Stimulated activated CD4-positive, alpha-beta T cell treated with anti-CD3 and anti-CD28 coated beads, Interleukin-4, amount 100 ng/mL, for 48 hours (primary cell): ENCODE results near the gene IP6K3.

ENCODE experiments used
- DNase-seq, 2 donors: peaks; one replicate each; pipeline ENCODE4 v3.0.0-alpha.2; 2020; ENCODE audit warnings: low read depth in 2 of 2

Gene IP6K3

DNA sequence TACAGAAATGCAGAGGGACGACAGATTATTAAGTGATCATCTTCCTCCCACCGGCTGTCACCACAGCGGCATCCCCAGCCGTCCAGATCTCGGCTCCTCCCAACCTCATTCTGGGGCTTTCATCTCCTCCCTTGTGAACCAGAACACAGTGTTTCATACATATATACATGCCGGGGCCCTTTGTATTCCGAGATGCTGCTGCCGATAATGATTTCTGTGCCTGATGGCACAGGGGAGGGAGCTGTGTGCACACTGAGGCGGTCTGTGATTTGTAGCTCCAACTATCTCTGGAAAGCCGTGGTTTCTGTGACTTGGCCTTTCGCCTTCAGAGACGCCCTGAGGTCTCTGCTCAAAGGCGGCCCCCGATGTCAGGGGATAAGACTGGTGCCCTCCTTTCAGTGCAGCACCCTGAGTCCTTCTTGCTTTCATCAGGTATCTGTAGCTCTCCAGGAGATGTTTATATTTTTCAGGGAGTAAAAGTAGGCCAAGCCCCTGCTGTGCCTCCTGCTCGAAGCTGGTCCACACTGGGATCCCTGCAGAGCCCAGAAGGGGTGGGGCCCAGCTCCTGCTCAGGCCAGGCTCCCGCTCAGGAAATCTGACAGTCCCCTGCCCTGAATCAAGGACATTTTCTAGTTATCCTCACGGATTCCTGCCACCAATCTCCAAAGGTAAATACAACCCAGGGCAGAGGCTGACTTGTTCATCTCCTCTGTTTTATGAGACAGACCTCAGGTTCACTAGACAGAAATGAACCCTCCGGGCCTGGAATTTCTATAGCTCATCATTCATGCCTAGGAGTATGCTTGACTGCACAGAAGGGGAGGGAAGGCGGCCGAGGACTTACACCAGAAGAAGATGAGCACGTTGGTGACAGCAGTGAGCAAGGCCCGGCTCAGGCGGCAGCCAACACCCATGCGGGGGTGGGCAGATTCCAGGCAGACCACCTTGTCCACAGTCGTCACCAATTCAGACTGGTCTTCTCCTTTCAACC, 31.0 kb upstream of the IP6K3 start:
- no peak for DNase-seq

DNA sequence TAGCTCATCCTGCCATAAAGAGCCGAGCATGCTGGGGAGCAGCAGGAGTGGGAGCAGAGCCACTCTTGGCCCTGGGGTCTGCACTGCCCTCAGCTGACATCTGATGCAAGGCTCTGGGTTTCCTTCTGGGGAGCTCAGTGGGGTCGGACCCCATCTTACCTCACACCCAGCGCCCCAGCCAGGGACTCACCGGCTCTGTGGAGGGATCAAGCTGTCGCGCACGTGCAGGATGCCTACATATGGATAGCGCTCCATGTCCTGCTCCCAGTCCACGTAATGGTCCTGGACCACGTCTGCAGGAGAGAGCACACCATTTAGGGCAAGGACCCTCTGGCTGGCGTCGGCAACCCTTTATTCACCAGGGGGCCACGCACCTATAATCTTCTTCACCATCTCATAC, 30.1 kb upstream of the IP6K3 start:
- no peak for DNase-seq

DNA sequence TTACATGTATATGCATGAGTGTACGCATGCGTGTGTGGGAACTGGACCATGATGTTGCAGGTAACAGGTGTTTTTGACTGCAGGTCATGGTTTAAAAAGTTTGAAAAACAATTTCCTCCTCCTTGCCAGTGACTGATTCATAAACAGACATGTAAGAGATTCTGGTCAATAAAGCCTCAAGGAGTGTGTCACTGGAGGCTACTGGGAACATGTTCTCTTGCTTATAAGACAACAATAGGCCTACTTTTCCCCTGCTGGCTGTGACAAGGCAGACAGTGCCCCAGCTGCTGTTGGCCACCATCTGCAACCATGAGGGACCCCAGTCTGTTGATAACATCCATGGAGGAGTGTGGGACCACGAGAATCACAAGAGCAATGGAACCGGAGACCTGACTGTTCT, 29.5 kb upstream of the IP6K3 start:
- DNase-seq = no peak

DNA sequence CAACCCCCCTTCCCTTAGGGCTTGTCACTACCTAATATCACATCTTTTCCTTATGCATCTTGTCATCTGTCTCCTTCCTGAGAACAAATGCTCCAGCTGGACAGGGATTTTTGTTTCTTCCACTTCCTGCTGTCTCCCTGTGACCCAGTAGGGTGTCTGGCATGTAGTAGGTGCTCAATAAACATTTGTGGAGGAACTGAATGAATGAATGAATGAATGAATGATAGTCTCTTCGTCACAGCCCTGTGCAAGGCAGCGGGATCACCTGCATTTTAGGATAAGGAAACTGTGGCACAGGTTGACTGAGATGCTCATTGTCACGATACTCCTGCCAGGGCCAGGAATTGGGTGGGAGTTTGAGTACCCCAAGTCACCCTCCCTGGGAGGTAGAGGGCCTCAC, 28.1 kb upstream of the IP6K3 start:
- no peak for DNase-seq

DNA sequence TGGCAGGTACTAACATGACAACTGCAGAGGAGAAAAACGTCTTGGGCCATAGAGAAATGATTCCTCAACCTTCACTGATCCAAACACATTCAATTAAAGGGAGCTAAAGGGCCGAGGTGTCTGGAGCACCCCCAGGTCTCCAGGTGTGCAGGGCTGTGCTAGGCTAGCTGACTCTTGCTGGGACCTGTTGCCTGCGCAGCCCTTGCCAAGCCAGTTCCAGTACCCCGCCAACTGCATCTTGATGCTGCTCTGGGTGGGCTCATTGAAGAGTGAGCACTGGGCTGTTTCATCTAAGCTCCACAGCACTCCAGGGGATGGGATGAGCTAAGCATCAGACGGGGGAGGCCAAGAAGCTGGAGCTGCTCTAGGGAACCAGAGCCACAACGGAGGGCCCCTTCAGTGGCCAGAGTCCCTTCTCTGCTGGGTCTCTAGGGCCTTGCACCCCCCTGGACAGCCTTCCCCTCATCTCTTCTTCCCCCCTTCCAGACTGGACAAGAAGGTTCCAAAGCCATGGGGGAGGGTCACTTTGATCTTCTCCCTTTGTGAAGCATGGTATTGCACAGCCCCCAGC, 26.3 kb upstream of the IP6K3 start:
- DNase-seq = no peak

DNA sequence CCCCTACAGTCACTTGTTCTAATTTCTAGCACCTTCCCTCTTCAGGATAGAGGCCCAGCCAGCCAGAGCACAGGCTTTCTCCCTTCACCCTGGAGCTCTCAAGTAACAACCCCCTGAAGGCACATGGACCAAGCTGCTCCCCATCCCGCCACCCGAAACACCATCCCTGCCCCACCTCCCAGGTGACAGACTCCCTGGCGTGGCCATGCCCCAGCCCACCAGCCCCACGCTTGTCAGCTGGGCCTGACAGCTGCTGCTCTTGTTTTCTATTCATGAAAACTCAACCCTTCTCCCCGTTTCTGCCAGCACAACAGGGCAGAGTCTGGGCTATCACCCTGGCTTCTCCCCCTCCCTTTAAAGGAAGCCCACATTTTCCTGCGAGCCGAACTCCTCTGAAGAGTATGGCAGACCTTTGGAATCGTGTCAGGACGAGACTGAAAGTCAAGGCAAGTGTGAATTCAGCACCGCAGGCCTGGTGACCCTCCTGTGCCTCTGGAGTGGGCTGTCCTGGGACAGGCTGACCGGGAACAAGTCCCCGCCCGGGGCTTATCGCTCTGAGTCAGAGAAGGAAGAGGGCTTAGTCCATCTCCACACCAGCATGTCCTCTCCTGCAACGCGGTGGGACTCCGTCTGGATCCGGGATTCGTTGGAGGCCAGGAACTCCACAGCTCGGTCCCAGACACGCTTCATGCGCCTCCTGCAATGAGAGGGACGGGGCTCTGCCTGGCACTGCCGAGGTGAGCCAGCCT, 25.6 kb upstream of the IP6K3 start:
- DNase-seq = no peak

DNA sequence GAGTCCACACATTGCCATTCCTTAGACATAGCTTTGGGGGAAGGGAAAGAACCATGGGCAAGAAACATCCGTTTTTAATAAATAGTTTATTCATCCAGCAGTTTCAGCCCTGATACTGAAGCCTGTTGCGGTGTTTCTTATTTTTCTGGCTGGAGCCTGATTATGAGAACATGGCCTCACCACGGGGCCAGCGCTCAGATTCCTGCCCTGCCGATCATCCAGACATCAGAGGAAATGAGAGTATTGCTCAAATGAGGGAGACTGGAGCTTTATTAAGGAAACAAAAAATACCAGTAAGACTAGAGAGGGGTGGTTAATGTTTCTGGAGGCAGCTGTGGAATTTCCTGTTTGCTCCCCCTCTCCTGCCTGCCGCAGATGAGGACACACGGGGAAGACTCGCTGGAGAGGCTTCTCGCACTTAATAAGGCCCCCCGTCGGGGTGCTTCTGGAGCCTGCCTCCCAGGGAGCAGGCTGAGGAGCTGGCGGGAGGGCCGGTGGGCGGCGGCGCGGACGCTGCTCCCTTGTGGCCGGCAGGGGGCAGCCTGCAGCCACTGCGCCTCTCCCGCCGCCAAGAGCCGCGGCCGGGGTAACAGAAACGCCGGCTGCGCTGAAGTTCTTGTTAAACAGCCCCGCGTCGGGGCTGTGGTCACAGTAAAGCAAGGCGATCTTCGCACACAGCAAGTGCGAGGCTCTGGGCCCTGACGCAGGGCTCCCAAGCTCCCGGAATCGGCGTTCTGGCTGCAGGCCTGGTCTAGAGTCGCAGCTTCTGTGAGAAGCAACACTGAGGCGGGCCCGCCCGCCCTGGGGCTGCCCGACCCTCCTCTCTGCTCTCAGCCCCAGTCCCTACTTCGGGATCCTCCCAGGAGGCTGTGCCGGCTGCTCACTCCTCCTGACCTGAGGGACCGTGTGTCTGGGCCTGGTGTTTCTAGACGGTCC, 24.7 kb upstream of the IP6K3 start:
- DNase-seq = peak; percentile 45 to 60

DNA sequence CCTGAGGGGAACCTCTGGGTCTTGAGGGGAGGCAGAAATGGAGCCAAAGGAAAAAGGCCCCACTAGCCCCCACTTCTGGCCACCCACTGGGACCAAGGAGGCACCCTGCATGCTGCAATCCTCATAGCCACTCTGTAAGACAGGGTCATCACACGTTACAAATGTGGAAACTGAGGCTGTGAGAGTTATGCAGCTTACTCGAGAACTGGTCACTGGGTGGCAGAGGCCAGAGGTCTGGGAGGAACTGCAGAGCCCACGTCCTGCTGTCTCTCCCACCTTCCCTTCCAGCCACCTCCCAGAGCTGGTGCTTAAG, 24.1 kb upstream of the IP6K3 start:
- DNase-seq = no peak

DNA sequence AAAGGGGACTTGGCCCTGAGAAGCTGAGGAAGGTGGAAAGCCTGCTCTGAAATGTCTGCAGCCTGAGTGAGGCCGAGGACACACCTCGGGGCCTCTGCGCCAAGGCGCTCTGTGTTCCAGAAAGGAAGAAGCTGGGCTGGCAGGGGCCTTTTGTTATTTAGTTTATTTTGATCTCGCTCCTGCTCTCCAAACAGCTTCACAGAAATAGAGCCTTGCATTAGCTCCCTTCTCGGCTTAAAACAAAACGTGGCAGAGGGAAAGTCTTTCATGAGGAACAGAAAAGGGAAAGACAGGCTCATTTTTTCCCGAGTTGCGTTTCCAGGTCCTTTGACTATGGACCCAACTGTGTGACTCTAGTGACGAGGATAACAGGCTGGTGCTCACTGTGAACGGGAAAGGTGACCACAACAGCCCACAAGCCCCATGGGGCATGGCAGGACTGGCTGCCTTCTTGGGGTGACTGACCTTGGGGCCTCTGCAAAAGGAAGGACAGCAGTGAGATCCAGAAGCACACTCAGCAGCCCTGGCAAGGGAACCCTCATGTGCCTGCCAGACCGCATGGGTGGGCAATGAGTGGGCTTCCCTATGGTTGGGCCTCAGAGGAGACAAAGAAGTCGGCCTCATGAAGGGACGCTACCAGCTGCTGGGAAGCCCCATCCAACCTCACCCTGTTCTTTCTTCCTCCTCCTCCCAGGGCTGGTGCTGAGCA, 23.6 kb upstream of the IP6K3 start:
- no peak for DNase-seq

DNA sequence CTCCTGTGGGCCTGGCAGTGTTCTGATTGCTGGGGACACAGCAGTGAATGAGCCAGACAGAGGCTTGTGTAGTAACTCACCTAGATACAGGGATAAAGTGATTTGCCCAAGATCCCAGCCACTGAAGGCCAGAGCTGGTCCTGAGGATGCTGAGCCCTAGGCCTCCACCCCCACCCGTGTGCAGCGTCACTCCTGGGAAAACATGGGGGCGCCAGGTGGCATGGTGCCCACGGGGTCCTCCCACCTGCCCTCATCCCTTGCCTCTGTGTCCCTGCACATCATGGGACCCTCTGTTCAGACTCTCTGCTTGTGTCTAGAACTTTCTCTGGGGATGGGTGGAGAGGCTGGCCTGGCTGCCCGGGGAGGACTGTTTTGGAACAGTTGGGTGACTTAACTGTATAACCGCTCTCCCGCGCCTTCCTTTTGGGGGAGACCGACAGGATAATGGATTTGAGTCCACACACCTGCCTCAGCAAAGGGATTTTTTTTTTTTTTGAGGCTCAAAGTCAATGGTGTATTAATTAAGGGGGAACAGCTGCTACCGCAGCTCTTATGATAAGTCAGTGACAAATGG, 22.6 kb upstream of the IP6K3 start:
- no peak for DNase-seq

DNA sequence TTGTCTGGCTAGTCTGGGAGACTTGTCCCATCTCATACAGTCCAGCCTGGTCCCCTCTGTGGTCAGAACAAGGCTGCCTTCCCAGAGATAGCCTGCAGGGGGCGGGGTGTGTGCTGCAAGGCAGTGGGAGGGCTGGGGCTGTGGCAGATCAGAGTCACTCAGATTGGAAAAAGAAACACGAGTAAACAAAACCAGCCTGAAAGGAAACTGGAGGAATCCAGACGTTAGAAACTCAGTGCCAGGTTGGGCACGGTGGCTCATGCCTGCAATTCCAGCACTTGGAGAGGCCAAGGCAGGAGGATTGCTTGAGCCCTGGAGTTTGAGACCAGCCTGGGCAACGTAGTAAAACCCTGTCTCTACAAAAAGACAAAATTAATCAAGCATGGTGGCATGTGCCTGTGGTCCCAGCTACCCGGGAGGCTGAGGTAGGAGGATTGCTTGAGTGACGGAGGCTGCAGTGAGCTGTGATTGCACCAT, 22.0 kb upstream of the IP6K3 start:
- peak; percentile 71 to 80 for DNase-seq

DNA sequence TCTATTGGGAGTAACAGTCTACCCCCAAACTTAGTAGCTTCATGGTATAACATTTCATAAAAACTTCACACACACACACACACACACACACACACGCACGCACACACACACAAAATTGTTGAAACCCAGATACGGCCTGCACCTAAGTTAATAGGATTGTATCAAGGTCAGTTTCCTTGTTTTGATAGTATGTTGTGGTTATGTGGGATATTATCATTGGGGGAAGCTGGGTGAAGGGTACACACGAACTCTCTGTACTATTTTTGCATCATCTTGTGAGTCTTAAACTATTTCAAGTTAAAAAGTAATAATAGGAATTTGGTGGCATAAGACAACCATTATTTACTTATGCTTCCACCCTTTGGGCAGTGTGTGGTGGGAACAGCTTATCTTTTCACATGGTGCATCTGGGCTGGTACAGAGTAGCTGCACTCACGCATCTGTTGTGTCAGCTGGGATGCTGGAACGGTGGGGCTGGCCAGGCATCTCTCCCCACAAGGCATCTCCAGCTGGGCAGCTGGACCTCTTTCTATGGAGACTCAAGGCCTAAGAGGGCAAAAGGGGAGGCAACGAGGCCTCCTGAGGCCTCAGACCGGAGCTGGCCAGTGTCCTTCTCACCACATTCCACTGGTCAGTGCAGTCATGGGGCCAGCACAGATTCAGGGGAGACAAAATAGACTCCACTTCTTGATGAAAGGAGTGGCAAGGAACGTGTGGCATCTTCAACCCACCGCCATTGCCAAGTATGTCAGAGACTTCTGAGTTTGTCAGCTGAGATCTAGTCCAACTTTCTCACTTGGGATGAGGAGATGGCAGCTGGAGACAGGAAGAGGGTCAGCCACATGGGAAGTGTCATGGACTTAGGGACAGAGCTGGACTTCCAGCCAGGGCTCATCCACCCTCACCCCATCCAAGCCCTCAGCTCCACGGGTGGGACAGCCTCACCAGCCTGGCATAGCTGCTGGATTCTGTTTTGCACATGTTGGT, 20.5 kb upstream of the IP6K3 start:
- DNase-seq = no peak

DNA sequence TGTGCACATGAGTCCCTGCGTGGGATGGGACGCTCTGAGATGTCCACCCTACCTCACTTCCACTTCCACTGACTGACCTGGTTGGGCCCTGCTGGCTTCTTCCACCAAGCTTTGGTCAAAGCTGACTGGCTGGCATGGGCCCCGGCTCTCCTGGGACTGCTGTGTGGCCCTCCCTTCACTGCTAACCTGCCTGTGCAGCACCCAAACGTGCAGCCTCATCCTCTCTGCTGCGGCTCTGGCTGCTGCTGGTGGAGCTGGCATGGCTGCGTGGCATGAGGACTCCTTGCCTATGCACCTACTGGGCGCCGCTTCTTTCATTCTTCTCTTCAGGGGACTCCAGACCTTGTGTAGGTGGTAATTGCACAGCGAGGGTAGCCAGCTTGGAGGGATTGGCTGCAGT, 18.7 kb upstream of the IP6K3 start:
- DNase-seq = no peak

DNA sequence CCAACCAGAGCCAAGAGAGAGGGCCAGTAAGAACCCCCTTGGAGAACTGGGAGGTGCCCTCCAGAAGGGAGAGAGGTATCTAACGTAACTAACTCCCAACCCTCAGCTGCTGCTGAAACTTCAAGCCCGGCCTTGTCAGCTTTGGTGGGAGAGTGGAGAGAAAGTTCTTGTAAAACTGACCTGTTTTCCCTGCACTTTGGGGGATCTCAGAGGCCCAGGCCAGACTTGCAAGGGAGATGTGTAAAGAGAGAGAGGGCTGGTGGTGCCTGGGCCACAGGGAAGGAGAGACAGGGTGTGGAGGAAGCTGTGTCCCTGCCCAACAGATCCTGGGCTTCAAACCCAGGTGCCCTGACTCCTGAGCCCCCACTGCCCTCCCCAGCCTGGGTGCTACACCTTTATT, 17.3 kb upstream of the IP6K3 start:
- no peak for DNase-seq

DNA sequence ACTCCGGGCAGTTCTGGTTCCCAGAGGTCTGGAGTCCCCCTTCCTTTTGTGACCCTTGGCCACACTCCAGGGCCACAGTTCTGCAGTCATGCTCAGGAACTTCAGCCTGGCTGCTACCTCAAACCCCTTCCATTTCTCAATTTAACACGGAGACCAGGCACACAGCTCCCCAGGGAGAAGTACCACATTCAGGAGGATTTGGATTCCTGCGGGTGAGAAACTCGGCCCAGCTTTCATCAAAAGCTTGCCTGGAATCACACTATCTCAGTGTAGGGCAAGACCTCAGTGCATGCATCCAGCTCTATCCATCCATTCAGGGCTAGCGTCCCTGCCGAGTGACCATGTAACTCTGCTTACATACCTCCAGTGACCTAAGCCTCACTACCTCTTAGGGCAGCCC, 16.8 kb upstream of the IP6K3 start:
- DNase-seq = no peak

DNA sequence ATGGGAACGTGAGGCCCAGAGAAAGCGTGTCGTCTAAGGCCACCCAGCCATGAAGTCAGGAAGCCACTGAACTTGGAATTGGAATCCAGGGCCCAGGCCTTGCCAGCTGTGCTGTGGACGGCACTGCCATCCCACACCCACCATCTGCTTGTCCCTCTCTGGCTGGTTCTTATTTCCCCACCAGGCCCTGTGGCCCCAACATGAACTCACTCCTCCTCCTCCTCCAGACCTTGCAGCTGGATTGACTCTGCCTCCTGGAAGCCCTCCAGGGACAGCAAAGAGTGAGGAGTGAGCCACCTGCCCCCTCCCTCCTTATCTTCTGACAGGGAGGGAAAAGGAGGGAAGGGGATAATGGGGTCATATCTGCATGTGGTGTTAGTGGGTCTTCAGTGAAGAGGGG, 16.0 kb upstream of the IP6K3 start:
- DNase-seq = no peak

DNA sequence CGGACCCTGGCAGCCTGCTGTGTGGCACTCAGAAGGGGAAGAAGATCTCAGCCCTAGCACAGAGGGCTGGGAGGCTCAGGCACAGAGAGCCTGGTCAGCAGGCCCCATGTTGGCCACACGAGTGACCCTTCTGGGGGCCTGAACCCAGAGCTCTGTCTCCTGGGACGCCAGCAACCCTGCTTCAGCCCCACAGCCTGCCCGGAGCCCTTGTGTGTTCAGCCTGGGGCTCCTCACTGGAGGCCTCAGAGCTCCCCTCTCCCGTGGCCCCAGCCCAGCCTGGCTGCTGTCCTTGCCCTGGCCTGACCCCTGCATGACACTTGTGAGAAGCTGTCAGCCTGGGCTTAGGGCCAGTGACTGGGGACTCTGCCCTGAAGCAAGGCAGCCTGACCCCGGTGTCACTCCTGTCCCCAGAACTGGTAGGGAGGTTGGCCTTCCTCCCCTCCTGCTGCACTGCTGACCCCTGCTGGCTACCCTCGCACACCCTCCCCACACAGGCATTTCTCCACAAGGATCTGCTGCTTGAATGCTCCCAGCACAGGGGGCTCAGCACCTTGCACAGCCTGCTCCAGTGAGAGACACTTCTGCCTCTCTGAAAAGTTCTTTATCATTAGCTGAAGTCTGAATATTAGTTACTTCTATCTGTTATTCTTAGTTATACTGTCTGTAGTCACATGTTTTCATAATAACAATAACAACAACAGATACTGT, 15.4 kb upstream of the IP6K3 start:
- peak; percentile 32 to 33 for DNase-seq

DNA sequence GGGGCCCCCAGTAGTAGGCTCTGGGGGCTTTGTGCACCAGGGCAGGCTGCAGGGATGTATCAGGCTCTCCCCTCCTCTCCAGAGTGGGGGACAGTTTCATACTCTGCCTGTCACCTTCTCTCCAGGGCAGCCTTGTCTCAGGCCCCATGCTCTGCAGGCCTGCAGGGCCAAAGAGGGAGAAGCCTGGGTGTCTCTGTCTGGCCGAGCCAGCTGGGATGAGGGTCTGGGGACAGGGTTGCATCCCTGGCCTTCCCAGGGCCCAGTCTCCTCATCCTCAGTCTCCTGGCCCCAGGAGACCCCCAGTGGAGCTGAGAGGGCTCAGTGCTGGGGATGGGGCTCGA, 14.8 kb upstream of the IP6K3 start:
- DNase-seq = no peak
